ENCODE measurements around the gene TULP3.

The TULP3 gene

DNA sequence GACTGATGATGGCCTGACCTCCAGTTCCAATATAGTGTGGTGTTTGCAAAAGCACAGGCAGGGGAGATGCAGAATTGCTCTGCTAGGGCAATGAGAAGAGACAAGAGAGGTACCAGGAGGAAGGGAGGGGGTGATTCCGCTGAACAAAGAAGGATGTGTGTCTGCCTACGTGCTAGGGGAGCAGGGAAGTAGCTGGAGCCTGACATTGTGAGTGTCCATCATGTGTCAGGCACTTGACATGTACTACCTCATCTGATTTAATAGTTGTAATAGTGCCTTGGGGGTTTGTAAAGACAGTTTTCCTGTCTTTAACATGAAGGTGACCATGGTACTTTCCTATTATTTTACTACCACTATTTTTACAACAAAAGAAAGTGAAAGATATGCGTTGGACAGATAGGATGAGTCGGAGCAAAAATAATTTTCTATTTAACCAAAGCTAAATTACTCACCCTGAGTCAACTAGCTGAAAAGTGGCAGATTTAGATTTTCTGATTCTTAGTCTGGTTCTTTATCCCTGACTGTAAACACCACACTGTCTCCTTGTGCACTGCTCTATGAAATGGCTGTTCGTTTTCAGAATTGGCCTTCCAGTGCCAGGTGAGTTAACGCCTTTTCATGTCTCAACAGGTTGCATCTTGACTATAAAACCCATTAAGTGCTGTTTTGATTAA lies 34.8 kb downstream of the TULP3 start:
- peak in 1 of 58 donors; percentile 18 for DNase-seq

DNA sequence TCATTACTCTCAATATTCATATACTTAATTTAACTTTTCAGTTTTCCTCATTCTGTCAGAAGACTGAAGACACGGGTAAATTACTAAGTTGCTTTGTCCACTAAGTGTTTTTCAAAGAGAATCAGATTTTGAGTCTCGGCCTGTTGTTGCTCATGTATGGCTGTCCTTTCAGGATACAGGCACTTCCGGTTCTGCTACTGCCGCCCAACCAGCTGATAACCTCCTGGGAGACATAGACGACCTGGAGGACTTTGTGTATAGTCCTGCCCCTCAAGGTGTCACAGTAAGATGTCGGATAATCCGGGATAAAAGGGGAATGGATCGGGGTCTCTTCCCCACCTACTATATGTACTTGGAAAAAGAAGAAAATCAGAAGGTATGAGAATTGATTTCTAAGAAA lies 40.2 kb downstream of the TULP3 start:
- no peak for DNase-seq

DNA sequence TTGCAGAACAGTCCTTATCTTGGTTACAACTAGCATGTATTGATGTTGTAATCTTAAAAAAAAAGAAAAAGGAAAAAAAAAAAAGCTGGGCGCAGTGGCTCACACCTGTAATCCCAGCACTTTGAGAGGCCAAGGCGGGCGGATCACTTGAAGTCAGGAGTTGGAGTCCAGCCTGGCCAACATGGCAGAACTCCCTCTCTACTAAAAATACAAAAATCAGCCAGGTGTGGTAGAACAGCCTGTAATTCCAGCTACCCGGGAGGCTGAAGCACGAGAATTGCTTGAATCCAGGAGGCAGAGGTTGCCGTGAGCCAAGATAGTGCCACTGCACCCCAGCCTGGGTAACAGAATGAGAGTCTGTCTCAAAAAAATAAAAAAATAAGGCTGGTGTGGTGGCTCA lies 42.9 kb downstream of the TULP3 start:
- DNase-seq: no peak

- DNase-seq: no peak
These were observed 43.7 kb downstream of the TULP3 start for GRCh38 chr12:2934371-2934770.

GRCh38 chr12:2936301-2936700 lies 45.6 kb downstream of the TULP3 start:
- no peak for DNase-seq

DNA sequence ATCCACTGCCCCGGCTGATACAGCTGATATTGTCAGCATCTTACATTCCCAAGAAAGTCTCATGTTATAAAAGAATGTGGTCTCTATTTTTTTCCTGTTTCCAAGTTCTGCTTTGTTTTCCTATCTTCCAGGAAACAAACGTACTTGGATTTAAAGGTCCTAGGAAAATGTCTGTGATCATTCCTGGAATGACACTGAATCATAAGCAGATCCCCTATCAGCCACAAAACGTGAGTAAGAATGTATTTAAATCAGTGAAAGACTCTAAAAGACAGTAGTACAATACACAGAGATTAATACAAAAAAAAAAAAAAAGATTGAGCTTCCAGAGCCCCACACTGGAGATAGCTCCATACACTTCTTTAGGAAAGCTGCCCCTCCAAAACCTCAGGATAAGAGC lies 46.8 kb downstream of the TULP3 start:
- DNase-seq: no peak

- peak in 2 of 58 donors; percentile 4 to 17 for DNase-seq
These were observed 48.5 kb downstream of the TULP3 start for GRCh38 chr12:2939191-2939590.

DNA sequence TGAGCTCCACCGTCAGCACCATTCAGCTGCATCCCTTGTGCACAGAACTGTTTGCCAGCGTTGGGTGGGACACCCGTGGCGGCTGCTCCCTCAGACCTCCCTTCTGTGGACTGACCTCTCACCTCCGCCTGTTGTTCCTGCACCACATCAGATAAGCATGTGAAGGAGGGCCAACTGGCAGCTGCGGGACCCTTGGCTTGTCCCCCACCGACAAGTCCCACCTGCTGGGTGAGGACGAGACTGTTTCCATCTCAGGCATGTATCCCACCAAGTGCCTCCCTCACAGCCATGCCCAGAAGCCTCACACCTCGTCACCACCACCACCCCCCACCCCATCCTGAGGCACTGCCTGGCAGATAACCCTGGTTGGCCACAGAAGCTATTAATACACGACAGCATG lies 49.9 kb downstream of the TULP3 start:
- DNase-seq: no peak

DNA sequence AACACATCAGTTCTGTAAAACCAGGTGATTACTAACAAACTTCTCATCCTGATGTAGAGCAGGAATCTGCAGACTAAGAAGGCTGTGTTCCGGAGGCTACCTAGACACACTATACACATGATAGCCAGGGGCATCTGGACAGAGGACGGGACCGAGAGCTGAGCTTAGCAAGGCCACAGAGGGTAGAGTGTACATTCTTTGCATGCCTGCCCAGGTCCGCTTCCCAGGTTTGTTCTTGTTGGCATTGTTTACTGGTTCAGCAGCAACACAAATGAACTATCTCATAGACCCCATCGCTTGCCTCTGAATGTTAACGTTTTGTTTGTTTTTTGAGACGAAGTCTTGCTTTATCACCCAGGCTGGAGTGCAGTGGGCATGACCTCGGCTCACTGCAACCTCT lies 50.8 kb downstream of the TULP3 start:
- DNase-seq: no peak

- peak in 30 of 58 donors; percentile 2 to 66 (median 19) for DNase-seq
These were observed 53.8 kb downstream of the TULP3 start for GRCh38 chr12:2944401-2945047.

GRCh38 chr12:2949411-2949810 lies 58.7 kb downstream of the TULP3 start:
- DNase-seq: no peak

- no peak for DNase-seq
These were observed 65.2 kb downstream of the TULP3 start for GRCh38 chr12:2955888-2956287.

GRCh38 chr12:2957816-2958431 lies 67.2 kb downstream of the TULP3 start:
- DNase-seq: no peak

GRCh38 chr12:2958432-2959191 lies 67.9 kb downstream of the TULP3 start:
- DNase-seq: no peak

DNA sequence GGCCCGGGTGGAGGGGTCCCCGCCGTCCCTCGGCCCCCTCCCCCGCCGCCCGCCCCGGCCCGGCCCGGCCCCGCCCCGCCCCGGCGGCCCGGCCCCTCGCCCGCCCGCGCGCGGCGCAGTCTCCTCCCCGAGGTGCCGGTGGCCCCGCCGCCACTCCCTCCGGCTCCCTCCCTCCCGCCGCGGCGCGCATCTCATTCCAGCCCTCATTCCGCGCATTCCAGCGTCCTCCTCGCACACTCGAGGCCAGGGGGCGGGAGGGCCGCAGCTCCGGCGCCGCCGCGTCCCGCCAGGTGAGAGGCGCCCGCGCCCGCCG lies 68.5 kb downstream of the TULP3 start, which contains the start of gene TEAD4:
Gene TEAD4 (plus strand): TSS at position 206 of the 313 bp plus-strand sequence.
- no peak for DNase-seq

GRCh38 chr12:2959505-2960389 lies 69.1 kb downstream of the TULP3 start:
- peak in 2 of 58 donors; percentile 17 to 29 for DNase-seq

GRCh38 chr12:2960390-2960956 lies 69.8 kb downstream of the TULP3 start:
- DNase-seq: no peak

GRCh38 chr12:2960996-2961616 lies 70.4 kb downstream of the TULP3 start:
- no peak for DNase-seq

DNA sequence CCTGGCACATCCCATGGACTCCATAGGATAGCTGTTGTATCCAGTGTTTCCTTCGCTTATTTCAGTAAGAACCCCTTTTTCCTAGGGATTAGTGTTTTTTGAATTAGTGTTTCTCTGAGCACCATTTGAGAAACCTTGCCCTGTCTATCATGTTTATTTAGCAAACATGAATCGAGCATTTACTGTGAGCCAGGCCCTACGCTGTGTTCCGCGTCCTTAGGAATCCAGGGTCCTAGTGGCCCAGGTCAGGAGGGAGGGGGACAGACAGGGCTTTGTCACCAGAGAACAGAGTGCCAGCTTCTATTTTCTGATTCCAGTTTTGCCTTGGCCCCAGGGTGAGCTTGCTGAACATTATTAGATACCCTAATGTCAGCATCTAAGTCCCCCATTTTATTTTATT lies 71.0 kb downstream of the TULP3 start:
- no peak for DNase-seq

DNA sequence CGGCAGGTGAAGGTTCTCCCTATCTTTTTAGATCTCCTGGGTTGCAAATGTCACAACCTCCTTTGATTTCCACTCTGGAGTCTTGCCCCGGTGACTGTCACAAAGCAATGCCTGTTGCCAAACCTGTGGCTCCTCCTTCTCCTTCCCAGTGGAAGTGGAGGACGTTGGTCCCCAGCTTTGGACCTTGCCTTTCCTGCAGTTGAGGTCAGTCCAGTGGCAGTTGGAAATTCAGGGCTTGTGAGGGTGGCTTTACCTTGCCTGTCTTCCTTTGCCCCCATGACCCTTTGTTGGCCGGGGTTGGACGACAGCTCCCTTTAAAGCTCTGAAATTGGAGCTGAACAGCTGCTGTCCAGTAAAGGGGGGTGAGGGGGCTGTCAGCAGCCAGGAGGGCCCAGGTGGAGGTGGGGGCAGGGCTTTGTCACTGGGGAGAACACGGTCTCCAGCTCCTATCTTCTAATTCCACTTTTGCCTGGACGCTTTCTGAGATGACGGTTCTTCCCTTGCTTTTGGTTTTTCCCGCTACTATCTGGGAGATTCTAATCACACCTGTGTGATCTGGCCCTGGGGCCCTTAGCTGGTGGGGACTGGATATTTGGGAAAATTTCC lies 72.6 kb downstream of the TULP3 start:
- no peak for DNase-seq

All from anterior cingulate cortex (tissue), 58 donors.